ENCODE measurements around the gene MRPL45. TPM values are rescaled to one million over a fixed set of nuclear protein-coding genes. Genes with fewer than 3 reads are reported as not detected.

MRPL45 gene
- total and polyA plus RNA-seq, 4 donors = 16.3 to 36.0 (median 23.1) TPM

- TF ChIP-seq, protein P1, sequence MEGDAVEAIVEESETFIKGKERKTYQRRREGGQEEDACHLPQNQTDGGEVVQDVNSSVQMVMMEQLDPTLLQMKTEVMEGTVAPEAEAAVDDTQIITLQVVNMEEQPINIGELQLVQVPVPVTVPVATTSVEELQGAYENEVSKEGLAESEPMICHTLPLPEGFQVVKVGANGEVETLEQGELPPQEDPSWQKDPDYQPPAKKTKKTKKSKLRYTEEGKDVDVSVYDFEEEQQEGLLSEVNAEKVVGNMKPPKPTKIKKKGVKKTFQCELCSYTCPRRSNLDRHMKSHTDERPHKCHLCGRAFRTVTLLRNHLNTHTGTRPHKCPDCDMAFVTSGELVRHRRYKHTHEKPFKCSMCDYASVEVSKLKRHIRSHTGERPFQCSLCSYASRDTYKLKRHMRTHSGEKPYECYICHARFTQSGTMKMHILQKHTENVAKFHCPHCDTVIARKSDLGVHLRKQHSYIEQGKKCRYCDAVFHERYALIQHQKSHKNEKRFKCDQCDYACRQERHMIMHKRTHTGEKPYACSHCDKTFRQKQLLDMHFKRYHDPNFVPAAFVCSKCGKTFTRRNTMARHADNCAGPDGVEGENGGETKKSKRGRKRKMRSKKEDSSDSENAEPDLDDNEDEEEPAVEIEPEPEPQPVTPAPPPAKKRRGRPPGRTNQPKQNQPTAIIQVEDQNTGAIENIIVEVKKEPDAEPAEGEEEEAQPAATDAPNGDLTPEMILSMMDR (IDR thresholded peaks at IDR 0.05; ENCODE audit: control extremely low read depth, extremely low read depth) = no peak
- Histone ChIP-seq H3K4me1 (ENCODE audit: control insufficient read depth in 5 of 5, insufficient read depth in 5 of 5, low read length in 5 of 5) (peaks cover 0 to 6% (median 0%) of the 10 kb centered on the region in 5 donors), H3K9me3 (ENCODE audit: control insufficient read depth in 4 of 4, insufficient read depth in 3 of 4, low read length in 3 of 4) (no peaks in the 10 kb centered on the region), H3K36me3 (ENCODE audit: control insufficient read depth in 4 of 4, insufficient read depth in 4 of 4, low read length in 4 of 4) (no peaks in the 10 kb centered on the region), H3K9ac (ENCODE audit: insufficient read depth in 1 of 2, low read length in 2 of 2) (no peak overlapping the region), H3K4me3 (no peak overlapping the region), H3K27ac (ENCODE audit: low read depth in 1 of 2, low read length in 1 of 2) (no peak overlapping the region), H3K27me3 (ENCODE audit: control insufficient read depth in 3 of 3, insufficient read depth in 3 of 3, low read length in 2 of 3) (no peaks in the 10 kb centered on the region)
- DNase-seq (no peak), ATAC-seq (ENCODE audit: insufficient read depth, low FRiP score) (no peak)
- WGBS, 2 donors = 94 to 95% methylated on average over 25 of the region's 25 CpGs
These were observed 33.1 kb downstream of the MRPL45 start for GRCh38 chr17:38329808-38330730.

- WGBS, 2 donors = 75 to 85% methylated on average over 21 to 23 of the region's 23 CpGs
- H3K27ac ChIP-seq (ENCODE audit: low read depth in 1 of 2, low read length in 1 of 2) = no peak overlapping the region
- TF ChIP-seq, protein P1 (IDR thresholded peaks at IDR 0.05; ENCODE audit: control extremely low read depth, extremely low read depth) = no peak
- ATAC-seq (ENCODE audit: insufficient read depth, low FRiP score) (no peak), DNase-seq (no peak)
- H3K4me1 ChIP-seq (ENCODE audit: control insufficient read depth in 5 of 5, insufficient read depth in 5 of 5, low read length in 5 of 5) = peaks cover 0 to 6% (median 0%) of the 10 kb centered on the region in 5 donors
- H3K9ac ChIP-seq (ENCODE audit: insufficient read depth in 1 of 2, low read length in 2 of 2) = no peak overlapping the region
- H3K36me3 ChIP-seq (ENCODE audit: control insufficient read depth in 4 of 4, insufficient read depth in 4 of 4, low read length in 4 of 4) = no peaks in the 10 kb centered on the region
- H3K4me3 ChIP-seq = no peak overlapping the region
- H3K9me3 ChIP-seq (ENCODE audit: control insufficient read depth in 4 of 4, insufficient read depth in 3 of 4, low read length in 3 of 4) = no peaks in the 10 kb centered on the region
- H3K27me3 ChIP-seq (ENCODE audit: control insufficient read depth in 3 of 3, insufficient read depth in 3 of 3, low read length in 2 of 3) = no peaks in the 10 kb centered on the region
These were observed 34.0 kb downstream of the MRPL45 start for GRCh38 chr17:38330941-38331411.

DNA sequence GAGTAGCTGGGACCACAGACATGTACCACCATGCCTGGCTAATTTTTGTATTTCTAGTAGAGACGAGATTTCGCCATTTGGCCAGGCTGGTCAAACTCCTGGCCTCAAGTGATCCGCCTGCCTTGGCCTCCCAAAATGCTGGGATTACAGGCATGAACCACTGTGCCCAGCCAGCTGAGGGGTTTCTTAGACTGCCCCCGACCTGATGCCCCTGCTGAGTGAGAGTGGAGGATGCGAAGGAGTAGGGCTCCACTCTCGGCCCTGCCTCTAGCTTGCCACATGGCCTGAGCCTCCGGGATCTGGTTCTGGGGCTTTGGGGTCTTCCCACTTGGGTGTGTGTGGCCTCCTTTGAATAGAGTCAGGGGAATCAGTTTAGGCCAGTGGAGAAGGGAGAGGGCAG is 35.8 kb downstream of the MRPL45 start:
- H3K27me3 ChIP-seq (ENCODE audit: control insufficient read depth in 3 of 3, insufficient read depth in 3 of 3, low read length in 2 of 3) = no peaks in the 10 kb centered on the region
- WGBS, 2 donors = 90 to 95% methylated on average over 7 of the region's 7 CpGs

More for the DNA sequence above, 35.8 kb downstream of the MRPL45 start:
- Histone ChIP-seq H3K4me1 (ENCODE audit: control insufficient read depth in 5 of 5, insufficient read depth in 5 of 5, low read length in 5 of 5) (no peaks in the 10 kb centered on the region), H3K9ac (ENCODE audit: insufficient read depth in 1 of 2, low read length in 2 of 2) (no peak overlapping the region), H3K4me3 (no peak overlapping the region), H3K27ac (ENCODE audit: low read depth in 1 of 2, low read length in 1 of 2) (no peak overlapping the region), H3K9me3 (ENCODE audit: control insufficient read depth in 4 of 4, insufficient read depth in 3 of 4, low read length in 3 of 4) (no peaks in the 10 kb centered on the region), H3K36me3 (ENCODE audit: control insufficient read depth in 4 of 4, insufficient read depth in 4 of 4, low read length in 4 of 4) (no peaks in the 10 kb centered on the region)
- DNase-seq (no peak), ATAC-seq (ENCODE audit: insufficient read depth, low FRiP score) (no peak)
- TF ChIP-seq, protein P1 (IDR thresholded peaks at IDR 0.05; ENCODE audit: control extremely low read depth, extremely low read depth) = no peak

All from lung (tissue), 12 donors.